Fibroblast of peridontal ligament (primary cell): ENCODE results near the gene TAF6L.
A peak's percentile ranks its signal among the peaks of the same experiment; 100 is the strongest.
"Not testable (repeated sequence)": the region's sequence is repeated elsewhere in the genome, so short reads cannot be mapped to it uniquely, and the experiment has no call there.

Experiments
- DNase-seq: peaks from one replicate; pipeline ENCODE4 v3.0.0-alpha.2; 2010; ENCODE audit errors: extremely low read depth

The TAF6L gene, protein sequence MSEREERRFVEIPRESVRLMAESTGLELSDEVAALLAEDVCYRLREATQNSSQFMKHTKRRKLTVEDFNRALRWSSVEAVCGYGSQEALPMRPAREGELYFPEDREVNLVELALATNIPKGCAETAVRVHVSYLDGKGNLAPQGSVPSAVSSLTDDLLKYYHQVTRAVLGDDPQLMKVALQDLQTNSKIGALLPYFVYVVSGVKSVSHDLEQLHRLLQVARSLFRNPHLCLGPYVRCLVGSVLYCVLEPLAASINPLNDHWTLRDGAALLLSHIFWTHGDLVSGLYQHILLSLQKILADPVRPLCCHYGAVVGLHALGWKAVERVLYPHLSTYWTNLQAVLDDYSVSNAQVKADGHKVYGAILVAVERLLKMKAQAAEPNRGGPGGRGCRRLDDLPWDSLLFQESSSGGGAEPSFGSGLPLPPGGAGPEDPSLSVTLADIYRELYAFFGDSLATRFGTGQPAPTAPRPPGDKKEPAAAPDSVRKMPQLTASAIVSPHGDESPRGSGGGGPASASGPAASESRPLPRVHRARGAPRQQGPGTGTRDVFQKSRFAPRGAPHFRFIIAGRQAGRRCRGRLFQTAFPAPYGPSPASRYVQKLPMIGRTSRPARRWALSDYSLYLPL

DNA sequence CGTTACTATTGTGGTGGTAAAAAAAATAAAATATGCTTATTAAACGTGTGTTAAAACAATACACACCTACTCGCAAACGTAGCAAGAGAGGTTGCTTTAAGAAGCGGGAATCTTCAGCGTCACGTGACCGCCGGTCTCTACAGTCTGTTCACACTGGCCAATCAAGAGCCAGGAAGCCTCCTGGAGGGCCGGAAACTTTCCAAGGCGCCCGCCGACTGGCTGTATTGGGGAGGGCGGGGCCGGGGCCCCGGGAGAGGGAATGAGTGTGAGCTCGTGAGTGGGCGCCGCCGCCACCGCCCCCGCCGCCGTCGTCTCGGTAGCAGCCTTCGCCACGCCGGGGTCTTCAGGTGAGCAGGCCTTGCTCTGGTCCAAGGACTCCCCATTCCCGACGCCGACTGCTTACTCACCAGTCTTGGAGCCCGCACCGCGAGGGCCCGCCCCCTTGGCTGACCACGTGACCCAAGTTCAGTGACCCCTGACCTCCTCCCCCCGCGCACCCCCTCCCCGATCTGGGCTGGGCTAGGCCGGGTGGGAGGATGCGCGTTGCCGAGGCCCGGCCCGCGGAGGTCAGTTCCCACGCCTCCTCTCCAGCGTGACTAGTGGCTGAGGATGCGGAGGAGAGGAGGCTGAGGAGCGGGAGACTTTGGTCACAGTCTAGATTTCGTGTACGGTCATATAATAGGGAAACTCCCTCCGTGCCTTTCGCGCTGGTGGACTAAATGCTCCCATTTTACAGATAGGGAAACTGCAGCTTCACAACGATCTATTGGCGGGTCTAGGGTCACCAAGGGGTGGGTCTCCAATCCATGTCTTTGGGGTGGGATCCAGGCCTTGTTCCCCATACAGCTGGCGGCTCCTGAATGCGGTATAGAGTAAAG is at the start of gene TAF6L:
Gene TAF6L, plus strand, starts transcription at position 253 of the 878 bp plus-strand sequence. CDS start 4,388 bp downstream, outside the sequence.
- peak; percentile 96 for DNase-seq

DNA sequence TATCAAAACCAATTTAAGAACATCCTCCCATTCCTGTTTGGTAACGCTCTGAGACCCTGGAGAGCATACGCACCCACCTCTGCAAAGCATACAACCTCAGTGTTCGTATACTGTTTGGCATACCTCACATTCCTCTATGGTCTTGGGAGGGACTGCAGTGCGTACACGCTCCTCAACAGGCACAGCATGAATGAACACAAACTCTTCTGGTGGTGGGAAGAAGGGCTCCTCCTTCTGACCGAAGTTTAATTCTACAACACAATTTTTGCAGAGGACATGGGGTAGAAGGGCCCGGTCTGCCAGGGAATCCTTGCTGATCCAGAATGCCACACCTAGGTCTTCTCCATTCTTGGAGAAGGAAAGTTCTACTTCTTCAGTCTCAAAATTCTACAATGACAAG is 49.2 kb upstream of the TAF6L start:
- DNase-seq = no peak

DNA sequence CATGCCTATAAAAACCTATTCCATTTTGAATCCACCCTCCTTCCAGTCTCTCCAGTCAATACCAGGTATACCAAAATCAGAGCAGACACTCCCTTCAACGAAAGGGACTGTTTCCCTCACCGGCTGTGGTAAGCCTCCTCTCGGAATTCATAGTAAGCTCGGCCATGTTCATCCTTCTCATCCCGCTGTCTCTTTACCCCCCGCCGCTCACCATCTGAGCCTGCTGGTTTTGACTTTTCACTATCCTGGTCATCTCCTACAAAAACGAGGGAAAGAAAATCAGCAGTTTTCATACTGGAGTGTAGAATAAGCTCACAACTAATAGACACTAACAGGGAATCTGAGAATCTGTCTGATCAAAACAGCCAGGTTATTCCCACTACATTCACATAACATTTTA is 47.0 kb upstream of the TAF6L start:
- DNase-seq = no peak

DNA sequence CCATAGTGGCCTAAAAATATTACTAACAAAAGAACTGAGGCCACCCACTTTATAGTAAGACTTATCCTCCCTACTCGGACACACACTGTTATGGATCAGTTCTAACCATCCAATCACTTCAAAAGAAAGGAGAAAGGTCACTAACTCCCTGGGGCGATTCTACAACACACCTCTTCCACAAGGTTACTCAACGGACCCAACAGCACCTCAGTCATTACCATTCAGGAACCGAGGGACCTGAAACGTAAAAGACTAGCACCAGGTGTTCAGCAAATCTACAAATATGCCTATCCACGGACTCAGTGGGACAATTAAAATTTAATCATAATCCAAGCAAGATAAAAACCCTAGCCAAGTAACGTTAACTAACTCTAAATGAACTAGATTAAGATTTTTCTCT is 45.5 kb upstream of the TAF6L start:
- DNase-seq = no peak

DNA sequence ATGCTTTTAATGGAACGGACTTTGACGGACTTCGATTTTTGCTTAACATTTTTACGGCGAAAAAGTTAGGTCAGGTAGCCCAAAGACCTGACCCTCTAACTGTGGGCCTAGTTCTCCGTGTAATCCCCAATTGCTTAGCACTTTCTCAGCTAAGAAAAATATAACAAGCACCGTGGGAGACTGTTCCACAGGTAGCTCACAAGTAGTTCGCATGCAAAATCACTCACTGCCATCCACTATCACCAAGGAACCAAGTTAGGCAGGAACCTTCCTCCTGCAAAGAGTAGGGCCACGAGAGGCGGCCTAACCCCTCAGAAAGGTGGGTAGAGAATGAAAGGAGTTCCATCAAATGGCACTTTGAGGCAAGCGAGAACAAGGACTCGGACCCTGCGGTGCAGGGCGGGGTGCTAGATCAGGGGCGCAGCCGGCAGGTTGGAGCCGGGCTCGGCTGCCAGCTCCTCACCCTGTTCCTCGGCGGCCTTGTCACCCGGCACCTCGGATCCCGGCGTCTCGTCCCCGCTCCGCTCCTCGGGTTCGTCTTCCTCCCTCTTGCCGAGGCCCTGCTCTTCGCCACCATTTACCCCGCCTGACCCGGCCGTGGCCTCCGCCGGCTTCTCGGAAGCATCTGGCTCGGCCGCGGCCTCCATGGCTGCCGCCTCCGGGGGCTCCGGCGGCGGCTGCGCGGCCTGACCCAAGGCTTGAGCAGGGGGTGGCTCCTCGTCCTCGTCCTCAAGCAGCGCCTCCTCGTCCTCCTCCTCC is 44.9 kb upstream of the TAF6L start:
- no peak for DNase-seq

DNA sequence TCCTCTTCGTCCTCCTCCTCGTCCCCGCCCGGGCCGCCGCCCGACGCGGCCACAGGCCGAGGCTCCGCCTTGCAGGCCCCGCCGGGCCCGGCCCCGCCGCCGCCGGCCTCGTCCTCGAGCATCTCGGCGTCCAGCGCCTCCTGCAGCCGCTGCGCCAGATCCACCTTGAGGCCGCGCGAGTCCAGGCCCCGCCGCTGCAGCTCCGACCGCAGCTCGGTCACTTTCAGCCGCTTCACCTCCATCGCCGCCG is 44.4 kb upstream of the TAF6L start:
- no peak for DNase-seq

DNA sequence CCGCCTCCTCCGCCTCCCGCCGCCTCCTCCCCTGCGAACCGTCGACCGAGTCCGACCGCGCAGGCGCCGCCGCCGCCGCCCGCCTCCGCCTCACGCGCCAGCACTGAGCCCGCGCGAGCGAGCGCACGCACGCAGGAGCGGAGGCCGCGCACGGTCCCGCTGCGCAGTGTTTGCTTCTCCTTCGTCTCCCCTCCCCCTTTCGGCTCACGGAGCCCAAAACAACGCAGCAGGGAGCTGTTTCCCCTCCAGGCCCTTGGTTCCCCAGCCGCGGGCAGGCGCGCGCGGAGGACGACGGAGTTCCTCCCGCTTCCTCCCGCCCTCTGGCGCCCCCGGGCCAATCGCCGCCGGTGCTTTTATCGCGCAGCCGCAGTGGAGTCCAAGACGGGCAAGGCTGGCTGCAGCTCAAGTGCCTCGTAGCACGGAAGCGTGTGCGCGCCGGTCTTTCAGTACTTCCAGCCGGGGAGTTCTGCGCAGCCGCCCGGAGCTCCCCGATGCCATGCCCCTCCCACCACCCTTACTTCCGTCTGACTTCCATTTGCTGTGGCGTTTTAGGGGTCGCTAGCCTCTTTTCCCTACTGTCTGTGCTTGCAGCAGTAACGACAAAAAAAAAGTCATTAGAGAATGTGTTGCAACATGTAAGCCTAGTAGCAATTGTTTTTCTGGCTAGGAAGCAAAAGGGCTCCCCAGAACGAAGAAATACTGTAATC is 43.9 kb upstream of the TAF6L start, which contains the start of gene HNRNPUL2:
Gene HNRNPUL2, minus strand, starts transcription at position 293 of the 707 bp plus-strand sequence. CDS start 301 bp downstream, outside the sequence.
- DNase-seq = peak; percentile 99

DNA sequence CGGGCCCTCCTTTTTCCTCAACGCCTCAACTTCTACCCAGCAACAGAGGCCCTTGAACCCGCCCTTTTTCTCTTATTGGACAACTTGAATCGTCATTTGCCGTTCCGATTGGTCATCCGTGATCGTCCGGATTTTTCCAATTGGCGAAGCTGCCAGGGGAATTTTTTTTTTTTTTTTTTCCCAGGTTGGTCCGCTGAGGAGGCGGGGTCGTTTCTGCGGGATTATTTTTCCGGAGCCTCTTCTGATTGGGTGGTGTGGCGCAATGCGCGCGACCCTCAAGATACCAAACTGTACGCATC is 43.4 kb upstream of the TAF6L start:
- peak; percentile 99 for DNase-seq

DNA sequence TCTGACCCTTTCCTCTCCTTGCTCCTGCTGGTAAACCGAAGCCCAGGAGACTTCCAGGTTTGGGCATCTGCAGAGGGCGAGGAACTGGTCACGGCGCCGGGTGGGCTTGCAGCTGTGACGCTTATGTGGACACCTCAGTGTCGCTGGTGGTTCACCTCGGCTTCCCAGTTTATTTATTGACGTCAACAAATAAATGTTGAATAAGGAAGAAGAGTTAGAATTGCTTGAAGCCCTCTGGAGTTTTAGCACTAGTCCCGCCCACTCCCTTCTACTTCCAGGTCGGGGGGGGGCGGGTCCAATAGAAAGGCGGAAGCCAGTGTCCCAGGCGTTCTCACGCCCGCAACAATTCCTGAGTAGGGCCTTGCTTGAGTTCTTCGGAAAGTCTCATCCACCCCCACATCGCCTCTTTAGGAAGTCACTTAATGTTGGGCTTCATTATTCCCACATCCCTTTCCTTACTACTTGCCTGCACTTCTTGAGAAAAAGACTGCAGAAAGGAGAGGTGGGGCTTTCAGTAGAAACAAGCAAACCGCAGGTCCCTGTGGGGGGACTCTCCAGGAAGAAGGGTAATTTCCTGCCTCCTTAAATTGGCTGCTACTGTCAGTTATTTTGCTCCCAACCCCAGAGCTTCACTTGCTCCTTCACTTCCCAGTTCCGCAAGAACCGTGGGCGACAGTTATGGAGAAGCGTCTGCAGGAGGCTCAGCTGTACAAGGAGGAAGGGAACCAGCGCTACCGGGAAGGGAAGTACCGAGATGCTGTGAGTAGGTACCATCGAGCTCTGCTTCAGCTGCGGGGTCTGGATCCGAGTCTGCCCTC is 42.8 kb upstream of the TAF6L start, which contains the start of gene TTC9C:
Gene TTC9C, plus strand, starts transcription at position 316 of the 818 bp plus-strand sequence. Its CDS starts 363 bp downstream, at position 679.
- DNase-seq = peak; percentile 79

DNA sequence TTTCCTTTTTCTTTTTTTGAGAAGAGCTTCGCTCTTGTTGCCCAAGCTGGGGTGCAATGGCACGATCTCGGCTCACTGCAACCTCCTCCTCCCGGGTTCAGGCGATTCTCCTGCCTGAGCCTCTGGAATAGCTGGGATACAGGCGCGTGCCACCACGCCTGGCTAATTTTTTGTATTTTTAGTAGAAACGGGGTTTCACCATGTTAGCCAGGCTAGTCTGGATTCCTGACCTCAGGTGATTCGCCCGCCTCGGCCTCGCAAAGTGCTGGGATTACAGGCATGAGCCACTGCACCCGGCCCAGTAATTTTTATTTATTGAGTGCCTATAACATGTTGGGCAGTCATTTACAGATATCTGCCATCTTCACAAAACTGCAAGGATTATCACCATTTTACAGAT is 41.1 kb upstream of the TAF6L start:
- DNase-seq = not testable (repeated sequence)

DNA sequence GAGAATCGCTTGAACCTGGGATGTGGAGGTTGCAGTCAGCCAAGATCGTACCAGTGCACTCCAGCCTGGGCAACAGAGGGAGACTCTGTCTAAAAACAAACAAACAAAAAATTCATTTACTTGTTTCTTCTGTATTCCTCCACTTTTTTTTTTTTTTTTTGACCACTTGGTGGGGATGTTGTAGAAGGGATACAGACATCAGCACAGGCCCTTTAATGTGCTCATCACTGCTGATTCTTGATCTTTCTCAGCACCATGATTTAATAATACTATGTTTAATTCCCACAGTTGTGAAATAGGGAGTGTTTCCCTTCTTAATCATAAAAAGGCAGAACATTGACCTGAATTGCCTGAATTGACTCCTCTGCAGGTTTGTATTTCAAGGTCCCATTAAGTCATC is 38.4 kb upstream of the TAF6L start:
- DNase-seq = peak; percentile 54

DNA sequence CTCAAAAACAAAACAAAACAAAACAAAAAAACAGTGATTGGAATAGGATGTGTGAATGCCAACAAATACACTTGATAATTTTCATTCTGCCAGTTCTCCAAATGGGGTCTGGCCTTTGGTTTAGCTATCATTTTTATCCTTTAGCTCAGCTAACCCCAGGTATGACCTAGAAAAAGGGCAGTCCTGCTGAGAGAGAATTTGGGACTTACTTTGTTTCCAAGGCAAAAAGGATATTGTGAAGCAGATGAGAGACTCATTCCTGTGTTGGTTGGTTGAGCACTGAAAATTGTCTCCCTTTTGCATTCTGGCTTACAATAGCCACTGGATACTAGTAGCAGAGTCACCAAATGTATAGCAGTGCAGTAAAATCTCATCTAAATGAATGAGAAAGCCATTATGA is 34.0 kb upstream of the TAF6L start:
- DNase-seq = no peak

DNA sequence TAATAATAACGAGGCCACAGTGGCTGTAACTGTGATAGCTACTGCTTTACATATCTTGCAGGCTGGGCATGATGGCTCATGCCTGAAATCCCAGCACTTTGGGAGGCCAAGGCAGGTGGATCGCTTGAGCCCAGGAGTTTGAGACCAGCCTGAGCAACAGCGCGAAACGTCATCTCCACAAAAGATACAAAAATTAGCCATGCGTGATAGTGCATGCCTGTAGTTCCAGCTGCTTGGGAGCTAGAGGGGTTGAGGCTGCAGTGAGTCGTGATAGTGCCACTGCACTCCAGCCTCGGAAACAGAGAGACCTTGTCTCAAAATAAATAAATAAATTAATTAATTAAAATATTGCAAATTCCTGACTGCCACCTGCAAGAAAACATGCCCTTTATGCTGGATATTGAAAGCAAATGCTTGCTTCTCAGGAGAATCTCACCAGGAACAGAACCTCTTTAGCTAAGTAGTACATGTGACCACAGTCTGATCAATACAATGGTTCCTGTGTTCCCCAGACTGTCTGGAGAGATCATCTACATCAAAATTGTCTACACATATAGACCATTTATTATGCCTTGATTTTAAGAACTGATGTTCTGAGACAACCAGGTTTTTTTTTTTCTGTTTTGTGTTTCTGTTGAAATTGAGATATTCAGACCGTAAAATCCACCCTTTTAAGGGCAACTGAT is 23.6 kb upstream of the TAF6L start:
- DNase-seq = no peak

DNA sequence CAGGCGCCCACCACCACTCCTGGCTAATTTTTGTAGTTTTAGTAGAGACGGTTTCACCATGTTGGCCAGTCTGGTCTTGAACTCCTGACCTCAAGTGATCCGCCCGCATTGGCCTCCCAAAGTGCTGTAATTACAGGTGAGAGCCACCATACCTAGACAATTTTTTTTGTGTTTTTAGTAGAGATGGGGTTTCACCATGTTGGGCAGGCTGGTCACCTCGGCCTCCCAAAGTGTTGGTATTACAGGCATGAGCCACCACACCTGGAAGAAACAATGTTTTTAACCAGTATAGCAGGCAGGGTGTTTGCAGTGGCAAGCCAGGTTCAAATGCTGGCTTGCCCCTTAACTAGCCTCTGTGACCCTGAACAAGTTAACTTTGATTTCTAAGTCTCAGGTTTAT is 21.3 kb upstream of the TAF6L start:
- DNase-seq = not testable (repeated sequence)

DNA sequence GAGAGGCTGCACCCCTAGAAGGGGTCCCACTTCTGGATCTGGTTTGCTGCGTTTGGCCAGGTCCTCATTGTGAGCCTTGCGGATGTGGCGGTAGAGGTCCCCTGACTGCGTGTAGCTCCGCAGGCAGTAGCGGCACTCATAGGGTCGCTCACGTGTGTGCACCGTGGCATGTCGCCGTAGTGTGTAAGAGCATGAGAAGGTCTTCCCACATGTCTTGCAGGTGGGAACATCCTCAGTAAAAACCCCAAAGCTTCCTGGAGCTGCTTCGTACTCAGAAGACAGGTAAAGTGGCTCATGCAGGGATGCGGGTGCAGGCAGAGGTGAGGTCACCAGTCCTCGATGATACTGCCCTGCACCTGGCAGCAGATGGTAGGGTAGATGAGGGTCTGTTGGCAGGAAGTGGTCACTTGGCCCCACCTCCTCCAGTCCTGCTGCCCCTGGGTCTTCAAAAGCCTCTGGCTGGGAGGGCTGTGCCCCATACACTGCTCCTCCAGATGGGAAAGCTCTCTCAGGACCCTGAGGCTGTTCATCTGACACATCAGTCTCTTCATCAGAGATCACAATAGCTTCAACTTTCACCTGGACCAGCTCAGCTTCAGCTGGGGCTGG is 18.9 kb upstream of the TAF6L start:
- DNase-seq = no peak

DNA sequence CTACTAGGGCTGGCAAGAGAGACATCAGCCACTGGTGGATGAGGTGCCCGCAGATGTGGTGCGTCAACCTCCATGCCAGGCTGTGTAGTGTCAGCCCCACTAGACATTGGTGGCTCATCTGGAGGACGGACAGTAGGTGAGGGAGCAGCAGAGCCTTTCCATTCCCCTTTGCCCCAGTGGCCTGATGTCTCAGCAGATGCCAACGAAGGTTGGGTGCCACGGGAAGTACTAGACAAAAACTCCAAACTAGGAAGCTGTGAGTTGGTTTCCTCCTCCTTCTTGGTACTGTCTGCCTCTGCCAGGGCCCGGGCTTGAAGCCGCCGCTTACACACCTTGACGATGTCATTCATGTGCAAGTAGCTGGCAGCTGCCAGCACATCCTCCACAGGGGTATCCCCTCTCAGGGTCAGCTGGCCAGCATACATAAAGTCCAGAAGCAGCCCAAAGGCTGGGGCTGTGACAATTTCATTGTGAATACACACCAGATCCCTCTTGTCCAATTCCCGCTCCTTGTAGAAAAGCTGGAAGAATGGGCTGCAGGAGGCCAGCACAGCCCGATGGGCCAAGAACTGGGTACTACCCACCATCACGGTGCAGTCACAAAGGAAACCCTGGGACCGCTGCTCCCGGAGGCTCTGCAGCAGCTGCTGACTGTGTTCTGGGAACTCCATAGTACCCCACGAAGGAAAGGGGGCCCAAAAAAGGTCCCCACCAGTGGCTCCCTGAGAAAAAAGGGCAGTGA is 18.0 kb upstream of the TAF6L start:
- no peak for DNase-seq

DNA sequence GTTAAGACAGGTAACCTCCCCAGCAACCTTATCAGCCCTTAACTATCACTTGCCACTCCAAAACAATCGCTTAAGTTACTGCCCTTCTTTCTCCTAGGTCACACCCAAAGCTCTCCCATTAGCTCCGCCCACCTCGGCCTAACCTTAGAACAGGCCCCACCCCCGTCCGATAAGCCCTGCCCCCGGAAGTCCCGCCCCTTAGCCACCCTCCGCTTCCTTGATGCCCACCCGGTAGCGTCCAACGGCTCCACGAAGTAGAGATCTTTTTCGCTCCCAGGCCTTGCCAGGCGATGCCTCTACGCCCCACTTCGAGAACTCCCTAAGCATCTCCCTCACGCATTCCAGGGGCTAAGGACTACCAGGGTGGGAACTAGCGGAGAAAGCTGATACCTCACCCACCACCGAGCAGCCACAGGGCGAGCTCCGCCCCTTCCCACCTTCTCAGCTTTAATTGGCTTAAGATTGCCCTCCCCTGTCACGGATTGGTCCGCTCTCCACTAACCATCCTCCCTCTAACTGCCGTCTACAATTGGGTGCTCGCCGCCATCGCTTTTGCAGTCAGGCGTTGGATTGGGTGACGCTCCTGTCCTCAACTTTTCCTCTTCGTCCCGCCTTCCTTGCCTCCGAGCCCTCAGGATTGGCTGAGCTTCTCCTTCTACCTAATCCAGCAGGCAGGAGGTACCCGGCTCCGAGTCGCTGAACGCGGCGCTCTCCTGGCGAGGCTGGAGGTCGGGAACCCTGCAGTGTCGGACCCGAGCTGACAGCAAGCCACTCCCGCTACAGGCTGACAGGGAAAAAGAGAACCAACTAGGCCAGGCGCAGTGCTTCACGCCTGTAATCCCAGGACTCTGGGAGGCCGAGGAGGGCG is 17.2 kb upstream of the TAF6L start, which contains the start of gene ZBTB3:
Gene ZBTB3, minus strand, starts transcription at position 425 of the 868 bp plus-strand sequence. CDS start 496 bp downstream, outside the sequence.
- peak; percentile 99 for DNase-seq
